ENCODE data around the gene ULK4. TPM values are rescaled to one million over a fixed set of nuclear protein-coding genes. Genes with fewer than 3 reads are reported as not detected.
"Not testable (repeated sequence)": the region's sequence is repeated elsewhere in the genome, so short reads cannot be mapped to it uniquely, and the experiment has no call there.

The ULK4 gene
- total RNA-seq, 1 donor from 2014 or later: 5.1 TPM

- intact Hi-C loops (cut with DNase I): no loop called here
- no peak for DNase-seq (ENCODE audit: low spot score)
These were observed 479.8 kb downstream of the ULK4 start for GRCh38 chr3:41482134-41482533.

GRCh38 chr3:41478278-41478677, 483.6 kb downstream of the ULK4 start:
- DNase-seq (ENCODE audit: low spot score): no peak
- intact Hi-C loops (cut with DNase I): no loop called here

GRCh38 chr3:41477399-41478014, 484.4 kb downstream of the ULK4 start:
- intact Hi-C loops (cut with DNase I): no loop called here
- no peak for DNase-seq (ENCODE audit: low spot score)

GRCh38 chr3:41469083-41469482, 492.8 kb downstream of the ULK4 start:
- DNase-seq (ENCODE audit: low spot score): no peak
- intact Hi-C loops (cut with DNase I): no loop called here

GRCh38 chr3:41467481-41467880, 494.4 kb downstream of the ULK4 start:
- no peak for DNase-seq (ENCODE audit: low spot score)
- intact Hi-C loops (cut with DNase I): no loop called here

GRCh38 chr3:41464858-41465257, 497.0 kb downstream of the ULK4 start:
- no peak for DNase-seq (ENCODE audit: low spot score)
- intact Hi-C loops (cut with DNase I): no loop called here

- DNase-seq (ENCODE audit: low spot score): no peak
- intact Hi-C loops (cut with DNase I): no loop called here
These were observed 497.5 kb downstream of the ULK4 start for GRCh38 chr3:41464401-41464800.

- intact Hi-C loops (cut with DNase I): no loop called here
- DNase-seq (ENCODE audit: low spot score): no peak
These were observed 499.7 kb downstream of the ULK4 start for GRCh38 chr3:41462103-41462691.

GRCh38 chr3:41460736-41461135, 501.2 kb downstream of the ULK4 start:
- intact Hi-C loops (cut with DNase I): no loop called here
- no peak for DNase-seq (ENCODE audit: low spot score)

- DNase-seq (ENCODE audit: low spot score): no peak
- intact Hi-C loops (cut with DNase I): no loop called here
These were observed 504.7 kb downstream of the ULK4 start for GRCh38 chr3:41457176-41457575.

- no peak for DNase-seq (ENCODE audit: low spot score)
- intact Hi-C loops (cut with DNase I): no loop called here
These were observed 505.7 kb downstream of the ULK4 start for GRCh38 chr3:41456162-41456561.

GRCh38 chr3:41453618-41454017, 508.3 kb downstream of the ULK4 start:
- DNase-seq (ENCODE audit: low spot score); intact Hi-C loops (cut with DNase I): not testable (repeated sequence)

- DNase-seq (ENCODE audit: low spot score): no peak
- intact Hi-C loops (cut with DNase I): no loop called here
These were observed 511.3 kb downstream of the ULK4 start for GRCh38 chr3:41450416-41451231.

- intact Hi-C loops (cut with DNase I): no loop called here
- DNase-seq (ENCODE audit: low spot score): no peak
These were observed 513.5 kb downstream of the ULK4 start for GRCh38 chr3:41448396-41448795.

- no peak for DNase-seq (ENCODE audit: low spot score)
- intact Hi-C loops (cut with DNase I): no loop called here
These were observed 514.2 kb downstream of the ULK4 start for GRCh38 chr3:41447701-41448100.

GRCh38 chr3:41446316-41446715, 515.6 kb downstream of the ULK4 start:
- intact Hi-C loops (cut with DNase I); DNase-seq (ENCODE audit: low spot score): not testable (repeated sequence)

- intact Hi-C loops (cut with DNase I): no loop called here
- DNase-seq (ENCODE audit: low spot score): no peak
These were observed 520.3 kb downstream of the ULK4 start for GRCh38 chr3:41441568-41441967.

GRCh38 chr3:41441139-41441538, 520.8 kb downstream of the ULK4 start:
- no peak for DNase-seq (ENCODE audit: low spot score)
- intact Hi-C loops (cut with DNase I): no loop called here

GRCh38 chr3:41436983-41437382, 524.9 kb downstream of the ULK4 start:
- intact Hi-C loops (cut with DNase I): no loop called here

GRCh38 chr3:41434781-41435180, 527.1 kb downstream of the ULK4 start:
- no peak for DNase-seq (ENCODE audit: low spot score)
- intact Hi-C loops (cut with DNase I): no loop called here

More at GRCh38 chr3:41436983-41437382, 524.9 kb downstream of the ULK4 start:
- DNase-seq (ENCODE audit: low spot score): no peak

- intact Hi-C loops (cut with DNase I): no loop called here
These were observed 530.5 kb downstream of the ULK4 start for GRCh38 chr3:41431386-41431785.

More at GRCh38 chr3:41431386-41431785, 530.5 kb downstream of the ULK4 start:
- DNase-seq (ENCODE audit: low spot score): no peak
